Astrocyte of the spinal cord (primary cell): ENCODE data around the gene LINC01488.

Experiments used
- DNase-seq: peaks from one replicate; pipeline ENCODE4 v3.0.0; 2011; ENCODE audit warnings: low read depth, low spot score
- H3K4me3 ChIP-seq: 2 replicates; pipeline ENCODE4 v1.5.1; 2011; ENCODE audit warnings: low read depth, mild to moderate bottlenecking, low read length, moderate library complexity
- CTCF ChIP-seq: IDR thresholded peaks from 2 replicates; pipeline ENCODE4 v1.5.1; 2012; ENCODE audit warnings: low read depth, mild to moderate bottlenecking, low read length, inconsistent platforms
- in situ Hi-C: cut with HindIII; loops from 2 replicates; pipeline ENCODE4 v1.10.0; 2017; ENCODE audit warnings: low sequenced_read_pairs

LINC01488 gene

GRCh38 chr11:69484427-69485259 lies 3.2 kb downstream of the LINC01488 start:
- TF ChIP-seq CTCF: no peak
- in situ Hi-C loops: no loop called here
- H3K4me3 ChIP-seq: no peak overlapping the region
- DNase-seq: no peak

GRCh38 chr11:69485337-69486041 lies 4.0 kb downstream of the LINC01488 start:
- TF ChIP-seq CTCF: no peak
- in situ Hi-C loops: no loop called here
- H3K4me3 ChIP-seq: no peak overlapping the region
- DNase-seq: no peak

GRCh38 chr11:69486056-69486772 lies 4.8 kb downstream of the LINC01488 start:
- H3K4me3 ChIP-seq: no peak overlapping the region
- in situ Hi-C loops: no loop called here
- TF ChIP-seq CTCF: no peak
- no peak for DNase-seq

GRCh38 chr11:69486773-69487291 lies 5.4 kb downstream of the LINC01488 start:
- no peak overlapping the region for H3K4me3 ChIP-seq
- in situ Hi-C loops: no loop called here
- no peak for DNase-seq
- no peak for TF ChIP-seq CTCF

GRCh38 chr11:69487391-69487790 lies 5.9 kb downstream of the LINC01488 start:
- TF ChIP-seq CTCF: no peak
- no peak for DNase-seq
- in situ Hi-C loops: no loop called here
- H3K4me3 ChIP-seq: no peak overlapping the region

- in situ Hi-C loops: no loop called here
- H3K4me3 ChIP-seq: no peak overlapping the region
- no peak for TF ChIP-seq CTCF
- no peak for DNase-seq
Observed at GRCh38 chr11:69487849-69488542, 6.5 kb downstream of the LINC01488 start.
